Sigmoid colon (tissue), 7 donors: ENCODE results near the gene FLG2. TPM values are rescaled to one million over a fixed set of nuclear protein-coding genes. Genes with fewer than 3 reads are reported as not detected.

Source experiments
- DNase-seq: peaks from one replicate; pipeline ENCODE4 v3.0.0-alpha.2; 2019
- H3K27ac ChIP-seq, 4 donors: fragments of 200-600 bp; sonication (generic); one replicate each; pipeline ENCODE4 v1.5.1; 2016 to 2019; ENCODE audit warnings: mild to moderate bottlenecking in 1 of 4
- H3K27me3 ChIP-seq, 3 donors: fragments of 200-600 bp; sonication (generic); one replicate each; pipeline ENCODE4 v1.5.1; 2019; ENCODE audit warnings: mild to moderate bottlenecking in 1 of 3
- H3K36me3 ChIP-seq, 4 donors: fragments of 200-600 bp; sonication (generic); one replicate each; pipeline ENCODE4 v1.5.1; 2016 to 2019
- H3K4me1 ChIP-seq, 4 donors: fragments of 200-600 bp; sonication (generic); one replicate each; pipeline ENCODE4 v1.5.1; 2017 to 2019
- H3K4me3 ChIP-seq, 4 donors: fragments of 200-600 bp; sonication (generic); one replicate each; pipeline ENCODE4 v1.5.1; 2017 to 2019; ENCODE audit warnings: mild to moderate bottlenecking in 2 of 4, moderate library complexity in 1 of 4
- H3K9me3 ChIP-seq, 4 donors: fragments of 200-600 bp in 3 of 4; sonication (generic) in 3 of 4; one replicate each; pipeline versions ENCODE4 v1.5.1 to v1.6.1; 2013 to 2019
- EP300 ChIP-seq, 4 donors: sonication (generic); formaldehyde crosslinking; IDR thresholded peaks; one replicate each; pipeline ENCODE4 v1.6.1; 2017; ENCODE audit warnings: antibody characterized with exemption in 4 of 4
- POLR2A ChIP-seq, 2 donors: fragments of 450-650 bp; IDR thresholded peaks; one replicate each; pipeline ENCODE4 v1.6.1; 2016; ENCODE audit warnings: antibody characterized with exemption in 2 of 2, mild to moderate bottlenecking in 2 of 2, moderate library complexity in 2 of 2
- POLR2AphosphoS5 ChIP-seq, 4 donors: sonication (generic); formaldehyde crosslinking; IDR thresholded peaks; one replicate each; pipeline ENCODE4 v1.6.1; 2017; ENCODE audit warnings: antibody characterized with exemption in 4 of 4
- WGBS, 2 donors: extraction: QIAGEN DNeasy Blood & Tissue Kit; methylation state at CpG; one replicate each; pipeline ENCODE4 v1.1.7; 2013; 5-methylcytosine and 5-hydroxymethylcytosine counted together
- intact Hi-C: fragments of 100-400 bp; cut with DNase I; formaldehyde crosslinking; loops from one replicate; pipeline ENCODE4 v1.15.1; 2023
- polyA plus RNA-seq, 3 donors: library from polyadenylated mRNA; stranded (reverse); fragments of 200-250 nt; gene quantifications; one replicate each; pipeline ENCODE4 v1.2.3, GENCODE V29; 2013
- total RNA-seq, 4 donors: library from RNA; depleted of rRNA; stranded (reverse); fragments of >200 nt; gene quantifications; one replicate each; pipeline ENCODE4 v1.1.0, GENCODE V29; 2016
- TF ChIP-seq, protein P1 (sequence below), 4 experiments: fragments of 450-650 bp in 3 of 4; fragments of 200-600 bp in 1 of 4; IDR thresholded peaks; one replicate each; pipeline ENCODE4 v1.5.1; 2016 to 2019; ENCODE audit warnings: antibody characterized with exemption in 4 of 4, mild to moderate bottlenecking in 3 of 4, moderate library complexity in 2 of 4
- donor health status: healthy with polysubstance abuse.
- donor health status: Bipolar disorder and iron deficiency.
- donor health status: healthy.

The FLG2 gene
- total and polyA plus RNA-seq, 7 donors: not detected

DNA sequence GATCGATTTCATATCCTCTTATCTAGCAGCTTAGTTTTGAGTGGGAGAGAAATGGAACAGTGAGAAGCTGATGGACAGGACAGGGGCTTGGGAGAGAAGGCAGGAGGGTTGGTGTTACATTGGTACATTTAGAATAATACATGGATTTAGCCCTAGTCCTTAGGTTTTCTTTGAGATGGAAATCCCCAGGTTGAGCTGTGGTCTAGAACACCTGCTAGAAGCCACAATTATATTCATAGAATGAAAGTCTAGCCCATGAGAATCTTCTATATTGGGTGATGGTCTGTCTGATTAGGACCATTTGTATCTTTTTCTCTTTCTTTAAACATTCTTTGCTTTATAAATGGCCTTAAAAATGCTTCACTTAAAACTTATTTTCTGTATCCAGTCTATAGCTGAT lies 34.3 kb upstream of the FLG2 start:
- no peak for DNase-seq
- H3K27ac ChIP-seq: no peak overlapping the region
- intact Hi-C loops: no loop called here
- H3K4me1 ChIP-seq: no peaks in the 10 kb centered on the region
- H3K4me3 ChIP-seq: no peak overlapping the region
- no peaks in the 10 kb centered on the region for H3K36me3 ChIP-seq
- H3K27me3 ChIP-seq: peaks cover 0 to 4% (median 0%) of the 10 kb centered on the region in 3 donors
- H3K9me3 ChIP-seq: no peaks in the 10 kb centered on the region
- TF ChIP-seq POLR2AphosphoS5 (IDR thresholded peaks at IDR 0.05): no peak
- no peak for TF ChIP-seq POLR2A (IDR thresholded peaks at IDR 0.05)
- no peak for TF ChIP-seq EP300 (IDR thresholded peaks at IDR 0.05)
- TF ChIP-seq, protein P1, sequence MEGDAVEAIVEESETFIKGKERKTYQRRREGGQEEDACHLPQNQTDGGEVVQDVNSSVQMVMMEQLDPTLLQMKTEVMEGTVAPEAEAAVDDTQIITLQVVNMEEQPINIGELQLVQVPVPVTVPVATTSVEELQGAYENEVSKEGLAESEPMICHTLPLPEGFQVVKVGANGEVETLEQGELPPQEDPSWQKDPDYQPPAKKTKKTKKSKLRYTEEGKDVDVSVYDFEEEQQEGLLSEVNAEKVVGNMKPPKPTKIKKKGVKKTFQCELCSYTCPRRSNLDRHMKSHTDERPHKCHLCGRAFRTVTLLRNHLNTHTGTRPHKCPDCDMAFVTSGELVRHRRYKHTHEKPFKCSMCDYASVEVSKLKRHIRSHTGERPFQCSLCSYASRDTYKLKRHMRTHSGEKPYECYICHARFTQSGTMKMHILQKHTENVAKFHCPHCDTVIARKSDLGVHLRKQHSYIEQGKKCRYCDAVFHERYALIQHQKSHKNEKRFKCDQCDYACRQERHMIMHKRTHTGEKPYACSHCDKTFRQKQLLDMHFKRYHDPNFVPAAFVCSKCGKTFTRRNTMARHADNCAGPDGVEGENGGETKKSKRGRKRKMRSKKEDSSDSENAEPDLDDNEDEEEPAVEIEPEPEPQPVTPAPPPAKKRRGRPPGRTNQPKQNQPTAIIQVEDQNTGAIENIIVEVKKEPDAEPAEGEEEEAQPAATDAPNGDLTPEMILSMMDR (IDR thresholded peaks at IDR 0.05): no peak
- 53 to 71% methylated on average over 1 of the region's 1 CpG for WGBS, 2 donors

DNA sequence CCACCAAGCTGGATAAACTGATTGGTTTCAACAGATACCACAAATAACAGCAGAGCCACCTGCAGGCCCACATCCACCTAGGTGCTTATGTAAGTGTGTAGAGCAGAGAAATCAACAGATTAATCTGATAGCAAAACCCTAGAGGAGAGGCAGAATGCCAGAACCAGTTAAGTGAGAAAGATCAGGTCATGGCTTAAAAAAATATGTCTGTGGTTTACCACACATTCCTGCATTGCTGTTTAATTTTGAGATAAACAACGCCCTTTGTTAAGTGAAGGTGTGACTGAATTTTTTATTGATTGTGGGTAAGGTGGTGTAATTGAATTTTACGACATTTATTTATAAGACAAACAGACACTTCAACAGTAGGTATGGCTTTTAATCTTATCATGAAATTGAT lies 33.1 kb upstream of the FLG2 start:
- H3K4me3 ChIP-seq: no peak overlapping the region
- no peaks in the 10 kb centered on the region for H3K4me1 ChIP-seq
- H3K9me3 ChIP-seq: no peaks in the 10 kb centered on the region
- intact Hi-C loops: no loop called here
- DNase-seq: no peak
- H3K36me3 ChIP-seq: no peaks in the 10 kb centered on the region
- no peak overlapping the region for H3K27ac ChIP-seq
- no peak for TF ChIP-seq POLR2AphosphoS5 (IDR thresholded peaks at IDR 0.05)
- TF ChIP-seq EP300 (IDR thresholded peaks at IDR 0.05): no peak
- no peak for TF ChIP-seq POLR2A (IDR thresholded peaks at IDR 0.05)
- TF ChIP-seq, protein P1 (IDR thresholded peaks at IDR 0.05): no peak
- 10 to 35% methylated on average over 2 of the region's 2 CpGs for WGBS, 2 donors
- H3K27me3 ChIP-seq: peaks cover 0 to 4% (median 0%) of the 10 kb centered on the region in 3 donors

DNA sequence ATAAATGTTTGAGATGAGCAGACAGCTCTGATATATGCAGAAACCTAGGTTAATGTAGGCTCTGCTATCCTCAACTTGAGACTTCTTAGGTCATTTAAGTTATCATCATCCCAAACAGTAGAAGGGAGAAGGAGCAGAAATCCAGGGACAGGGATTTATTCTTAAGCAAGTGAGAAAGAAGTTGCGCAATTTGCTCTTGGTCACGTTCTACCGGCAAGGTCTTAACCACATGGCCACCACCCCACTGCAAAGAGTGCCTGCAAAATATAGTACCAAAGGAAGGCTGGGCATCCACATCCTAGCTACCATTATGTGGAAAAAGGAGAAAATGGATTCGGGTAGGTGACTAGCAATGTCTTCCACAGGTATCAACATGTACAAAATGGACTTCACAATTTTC lies 29.1 kb upstream of the FLG2 start:
- no peak overlapping the region for H3K4me3 ChIP-seq
- H3K27ac ChIP-seq: no peak overlapping the region
- H3K27me3 ChIP-seq: no peaks in the 10 kb centered on the region
- intact Hi-C loops: no loop called here
- no peak for DNase-seq
- no peaks in the 10 kb centered on the region for H3K4me1 ChIP-seq
- TF ChIP-seq, protein P1 (IDR thresholded peaks at IDR 0.05): no peak
- no peak for TF ChIP-seq EP300 (IDR thresholded peaks at IDR 0.05)
- WGBS, 2 donors: 72% methylated on average over 4 of the region's 4 CpGs
- H3K9me3 ChIP-seq: no peaks in the 10 kb centered on the region
- no peaks in the 10 kb centered on the region for H3K36me3 ChIP-seq

DNA sequence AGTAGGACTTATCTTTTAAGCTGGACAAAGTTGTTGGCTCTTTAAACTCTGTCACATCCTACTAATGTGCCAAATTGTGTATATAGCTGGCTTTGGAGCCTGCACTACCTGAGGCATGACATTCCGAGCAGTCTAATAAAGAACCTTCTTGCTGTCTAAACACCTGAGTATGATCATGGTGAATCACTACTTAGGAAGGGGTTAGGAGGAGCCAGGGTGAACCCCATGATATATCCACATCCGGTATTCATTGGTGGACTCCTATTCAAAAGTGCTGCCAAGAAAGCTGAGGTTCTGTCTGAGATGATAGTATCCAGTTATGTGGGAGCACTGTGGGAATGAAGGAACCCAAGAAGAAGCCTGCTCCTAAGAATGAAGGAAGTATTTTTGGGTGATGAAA lies 27.1 kb upstream of the FLG2 start:
- Histone ChIP-seq H3K9me3 (no peaks in the 10 kb centered on the region), H3K36me3 (no peaks in the 10 kb centered on the region), H3K27ac (no peak overlapping the region), H3K27me3 (no peaks in the 10 kb centered on the region), H3K4me1 (no peaks in the 10 kb centered on the region), H3K4me3 (no peak overlapping the region)
- TF ChIP-seq POLR2AphosphoS5 (IDR thresholded peaks at IDR 0.05) (no peak), EP300 (IDR thresholded peaks at IDR 0.05) (no peak), POLR2A (IDR thresholded peaks at IDR 0.05) (no peak)
- TF ChIP-seq, protein P1 (IDR thresholded peaks at IDR 0.05): no peak
- 87 to 92% methylated on average over 2 of the region's 2 CpGs for WGBS, 2 donors
- intact Hi-C loops: no loop called here
- no peak for DNase-seq

DNA sequence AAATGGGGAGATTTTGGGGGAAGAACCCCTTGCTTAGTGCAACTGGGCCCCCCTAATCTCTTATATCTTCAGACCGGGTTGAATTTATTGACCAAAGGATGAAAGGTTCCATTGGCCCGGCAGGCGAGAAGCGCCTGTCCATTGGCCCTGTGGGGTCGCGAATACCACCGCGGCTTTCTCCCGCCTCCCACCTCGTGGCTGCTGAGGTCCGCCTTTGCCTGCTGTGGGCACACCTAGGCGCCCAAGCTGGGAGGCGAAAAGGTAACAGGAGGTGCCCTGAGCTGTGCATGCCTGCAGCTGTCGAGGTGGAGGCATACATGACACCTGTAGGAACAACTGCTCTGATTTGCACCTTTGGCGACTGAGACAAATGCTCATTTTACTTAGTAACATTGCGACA lies 21.1 kb upstream of the FLG2 start:
- H3K27me3 ChIP-seq: no peaks in the 10 kb centered on the region
- no peak for TF ChIP-seq POLR2A (IDR thresholded peaks at IDR 0.05)
- TF ChIP-seq, protein P1 (IDR thresholded peaks at IDR 0.05): no peak
- no peak for TF ChIP-seq EP300 (IDR thresholded peaks at IDR 0.05)
- H3K4me3 ChIP-seq: no peak overlapping the region
- H3K36me3 ChIP-seq: no peaks in the 10 kb centered on the region
- DNase-seq: no peak
- H3K27ac ChIP-seq: no peak overlapping the region
- H3K4me1 ChIP-seq: no peaks in the 10 kb centered on the region
- no peaks in the 10 kb centered on the region for H3K9me3 ChIP-seq
- intact Hi-C loops: no loop called here
- 81 to 85% methylated on average over 16 of the region's 16 CpGs for WGBS, 2 donors
